Neuronal stem cell (in vitro differentiated cells): ENCODE results near the gene THSD4.

Experiments
- DNase-seq: peaks from one replicate; pipeline ENCODE4 v3.0.0-alpha.2; 2013; ENCODE audit warnings: low spot score
- H2AFZ ChIP-seq: one replicate; pipeline ENCODE4 v1.6.1; 2013; ENCODE audit warnings: mild to moderate bottlenecking, low read length, inconsistent platforms
- H2AK5ac ChIP-seq: 2 replicates; pipeline ENCODE4 v1.6.1; 2013; ENCODE audit warnings: low read depth, mild to moderate bottlenecking, inconsistent platforms, low read length, moderate library complexity, mixed read lengths
- H2BK120ac ChIP-seq: 2 replicates; pipeline ENCODE4 v1.6.1; 2013; ENCODE audit warnings: low read depth, mild to moderate bottlenecking, inconsistent platforms, low read length, moderate library complexity, mixed read lengths
- H2BK12ac ChIP-seq: one replicate; pipeline ENCODE4 v1.6.1; 2013; ENCODE audit warnings: low read length, inconsistent platforms
- H2BK15ac ChIP-seq: 2 replicates; pipeline ENCODE4 v1.6.1; 2013; ENCODE audit warnings: mild to moderate bottlenecking, low read length, inconsistent platforms, mixed read lengths
- H2BK5ac ChIP-seq: one replicate; pipeline ENCODE4 v1.6.1; 2013; ENCODE audit warnings: inconsistent platforms, mild to moderate bottlenecking, low read length, moderate library complexity
- H3K14ac ChIP-seq: one replicate; pipeline ENCODE4 v1.6.1; 2013; ENCODE audit warnings: low read length, inconsistent platforms
- H3K18ac ChIP-seq: 2 replicates; pipeline ENCODE4 v1.6.1; 2013; ENCODE audit warnings: low read length, inconsistent platforms
- H3K23ac ChIP-seq: 2 replicates; pipeline ENCODE4 v1.6.1; 2013; ENCODE audit warnings: low read depth, mild to moderate bottlenecking, mixed read lengths, low read length, inconsistent platforms; ENCODE audit not compliant: poor library complexity
- H3K27ac ChIP-seq: replicated peaks from 3 replicates; pipeline ENCODE4 v1.5.1; 2013; ENCODE audit warnings: low read length, inconsistent platforms
- H3K27me3 ChIP-seq, 3 experiments: 2 replicates each; pipeline ENCODE4 v1.6.1; 2013; ENCODE audit warnings: low read length in 3 of 3, mild to moderate bottlenecking in 2 of 3, inconsistent platforms in 1 of 3, low read depth in 1 of 3, mixed read lengths in 1 of 3, moderate library complexity in 1 of 3; ENCODE audit not compliant: control insufficient read depth in 3 of 3, insufficient read depth in 3 of 3
- H3K36me3 ChIP-seq, 2 donors: replicated peaks in 1 of 2; 2 replicates each; pipeline ENCODE4 v1.6.1; 2013; ENCODE audit warnings: low read length in 2 of 2; ENCODE audit not compliant: control insufficient read depth in 2 of 2, insufficient read depth in 2 of 2
- H3K4ac ChIP-seq: 2 replicates; pipeline ENCODE4 v1.6.1; 2013; ENCODE audit warnings: inconsistent platforms, mild to moderate bottlenecking, low read length, moderate library complexity
- H3K4me1 ChIP-seq, 2 donors: 1 replicate in 1 of 2; 2 replicates in 1 of 2; pipeline ENCODE4 v1.6.1; 2013; ENCODE audit warnings: low read length in 2 of 2, low read depth in 1 of 2; ENCODE audit not compliant: control insufficient read depth in 2 of 2, insufficient read depth in 1 of 2
- H3K4me2 ChIP-seq: one replicate; pipeline ENCODE4 v1.6.1; 2013; ENCODE audit warnings: mild to moderate bottlenecking, low read length, inconsistent platforms; ENCODE audit not compliant: insufficient read depth, poor library complexity, severe bottlenecking
- H3K4me3 ChIP-seq, 2 donors: 2 replicates each; pipeline ENCODE4 v1.5.1; 2013; ENCODE audit warnings: low read length in 2 of 2, mild to moderate bottlenecking in 2 of 2, inconsistent platforms in 1 of 2, moderate library complexity in 1 of 2
- H3K79me1 ChIP-seq: one replicate; pipeline ENCODE4 v1.6.1; 2013; ENCODE audit warnings: low read depth, mild to moderate bottlenecking, inconsistent platforms, low read length, moderate library complexity
- H3K9ac ChIP-seq: one replicate; pipeline ENCODE4 v1.6.1; 2013; ENCODE audit warnings: mild to moderate bottlenecking, low read depth, low read length, inconsistent platforms; ENCODE audit not compliant: poor library complexity
- H3K9me3 ChIP-seq, 2 donors: replicated peaks in 1 of 2; 2 replicates each; pipeline versions ENCODE3 to v1.6.1; 2013; ENCODE audit warnings: low read length in 2 of 2, mild to moderate bottlenecking in 2 of 2, inconsistent platforms in 1 of 2, low read depth in 1 of 2, mixed read lengths in 1 of 2, moderate library complexity in 1 of 2; ENCODE audit not compliant: control insufficient read depth in 2 of 2, insufficient read depth in 1 of 2
- H4K8ac ChIP-seq: one replicate; pipeline ENCODE4 v1.6.1; 2013; ENCODE audit warnings: low read depth, mild to moderate bottlenecking, inconsistent platforms, low read length, moderate library complexity
- H4K91ac ChIP-seq: one replicate; pipeline ENCODE4 v1.6.1; 2013; ENCODE audit warnings: low read length, low read depth, mild to moderate bottlenecking, inconsistent platforms; ENCODE audit not compliant: poor library complexity
- WGBS, 2 donors: extraction: QIAGEN DNeasy Blood & Tissue Kit; methylation state at CpG; one replicate each; pipeline ENCODE4 v1.1.7; 2013; ENCODE audit warnings: missing lambda C conversion rate in 2 of 2, mixed read lengths in 1 of 2; ENCODE audit not compliant: insufficient read length in 2 of 2, insufficient replicate concordance in 1 of 2; ENCODE audit errors: extremely low coverage in 2 of 2; 5-methylcytosine and 5-hydroxymethylcytosine counted together

THSD4 gene

GRCh38 chr15:71355268-71355667 lies 240.0 kb downstream of the THSD4 start:
- Histone ChIP-seq H3K79me1 (no peaks in the 10 kb centered on the region), H3K14ac (no peak overlapping the region), H2BK120ac (no peak overlapping the region), H3K4me1 (peaks cover 0 to 7% of the 10 kb centered on the region in 2 donors), H2AFZ (no peak overlapping the region), H3K27ac (no peak overlapping the region), H3K18ac (no peak overlapping the region), H4K8ac (no peak overlapping the region), H2BK5ac (no peak overlapping the region), H4K91ac (no peak overlapping the region), H3K23ac (no peak overlapping the region), H3K4ac (no peak overlapping the region), H3K9me3 (no peaks in the 10 kb centered on the region), H3K36me3 (no peaks in the 10 kb centered on the region), H3K4me3 (no peak overlapping the region), H3K4me2 (no peak overlapping the region), H2AK5ac (no peak overlapping the region), H3K9ac (no peak overlapping the region), H2BK15ac (no peak overlapping the region), H3K27me3 (peaks cover 0 to 4% (median 0%) of the 10 kb centered on the region in 3 experiments), H2BK12ac (no peak overlapping the region)
- DNase-seq = no peak
- no CpG with 5 or more reads among the region's 3 CpGs for WGBS, 2 donors

GRCh38 chr15:71357321-71357732 lies 242.1 kb downstream of the THSD4 start:
- no peak for DNase-seq
- Histone ChIP-seq H4K91ac (no peak overlapping the region), H2BK5ac (no peak overlapping the region), H2AK5ac (no peak overlapping the region), H3K4me2 (no peak overlapping the region), H3K4me3 (no peak overlapping the region), H3K9ac (no peak overlapping the region), H4K8ac (no peak overlapping the region), H2BK15ac (peak overlapping the region; percentile 12), H3K27me3 (no peaks in the 10 kb centered on the region), H3K14ac (no peak overlapping the region), H3K36me3 (no peaks in the 10 kb centered on the region), H3K27ac (no peak overlapping the region), H3K4me1 (peaks cover 0 to 5% of the 10 kb centered on the region in 2 donors), H3K79me1 (no peaks in the 10 kb centered on the region), H2BK12ac (no peak overlapping the region), H2BK120ac (no peak overlapping the region), H3K18ac (peak overlapping the region; percentile 60), H3K4ac (no peak overlapping the region), H2AFZ (no peak overlapping the region), H3K23ac (no peak overlapping the region), H3K9me3 (no peaks in the 10 kb centered on the region)
- no CpG with 5 or more reads among the region's 9 CpGs for WGBS, 2 donors

- Histone ChIP-seq H2BK5ac (no peak overlapping the region), H2BK12ac (no peak overlapping the region), H2BK120ac (no peak overlapping the region), H3K23ac (no peak overlapping the region), H4K8ac (no peak overlapping the region), H3K79me1 (no peaks in the 10 kb centered on the region), H2AFZ (no peak overlapping the region), H3K36me3 (no peaks in the 10 kb centered on the region), H3K4ac (no peak overlapping the region), H3K14ac (no peak overlapping the region), H3K4me3 (no peak overlapping the region), H2BK15ac (no peak overlapping the region), H4K91ac (no peak overlapping the region), H2AK5ac (no peak overlapping the region), H3K27ac (no peak overlapping the region), H3K18ac (no peak overlapping the region), H3K4me1 (peaks cover 0 to 5% of the 10 kb centered on the region in 2 donors), H3K4me2 (no peak overlapping the region), H3K9ac (no peak overlapping the region), H3K9me3 (no peaks in the 10 kb centered on the region), H3K27me3 (no peaks in the 10 kb centered on the region)
- DNase-seq = no peak
- no CpG with 5 or more reads among the region's 4 CpGs for WGBS, 2 donors
Measured at GRCh38 chr15:71357967-71358366, 242.7 kb downstream of the THSD4 start.

GRCh38 chr15:71359246-71359645 lies 244.0 kb downstream of the THSD4 start:
- Histone ChIP-seq H3K36me3 (no peaks in the 10 kb centered on the region), H2BK12ac (no peak overlapping the region), H3K4me3 (no peak overlapping the region), H3K27me3 (no peaks in the 10 kb centered on the region), H3K79me1 (no peaks in the 10 kb centered on the region), H3K23ac (no peak overlapping the region), H4K91ac (no peak overlapping the region), H3K9me3 (no peaks in the 10 kb centered on the region), H3K9ac (no peak overlapping the region), H2AFZ (no peak overlapping the region), H2BK15ac (no peak overlapping the region), H3K4me2 (no peak overlapping the region), H3K27ac (no peak overlapping the region), H3K18ac (no peak overlapping the region), H3K4me1 (peaks cover 0 to 5% of the 10 kb centered on the region in 2 donors), H2BK120ac (no peak overlapping the region), H2BK5ac (no peak overlapping the region), H4K8ac (no peak overlapping the region), H3K4ac (no peak overlapping the region), H3K14ac (no peak overlapping the region), H2AK5ac (no peak overlapping the region)
- DNase-seq = no peak
- no CpG with 5 or more reads among the region's 7 CpGs for WGBS, 2 donors
